Uterus (tissue), 2 donors: ENCODE results near the gene ACOT11.

Experiments used
- CTCF ChIP-seq, 4 experiments: fragments of 200-600 bp in 2 of 4; fragments of 450-650 bp in 2 of 4; sonication (generic) in 2 of 4; IDR thresholded peaks; one replicate each; pipeline ENCODE4 v1.5.1; 2016 to 2019; ENCODE audit warnings: antibody characterized with exemption in 4 of 4, mild to moderate bottlenecking in 2 of 4, moderate library complexity in 1 of 4
- POLR2A ChIP-seq, 2 donors: fragments of 450-650 bp; IDR thresholded peaks; one replicate each; pipeline ENCODE4 v1.6.1; 2016; ENCODE audit warnings: antibody characterized with exemption in 2 of 2, mild to moderate bottlenecking in 1 of 2, moderate library complexity in 1 of 2

GRCh38 chr1:54499360-54500106, 48.5 kb upstream of the ACOT11 start:
- TF ChIP-seq CTCF (IDR thresholded peaks at IDR 0.05) (peak; percentile 33 to 65 (median 38)), POLR2A (IDR thresholded peaks at IDR 0.05) (no peak)
